ENCODE results near the gene MRGPRF. TPM values are rescaled to one million over a fixed set of nuclear protein-coding genes. Genes with fewer than 3 reads are reported as not detected.

MRGPRF gene
- total RNA-seq, 1 donor from 2014 or later = 0.53 TPM

DNA sequence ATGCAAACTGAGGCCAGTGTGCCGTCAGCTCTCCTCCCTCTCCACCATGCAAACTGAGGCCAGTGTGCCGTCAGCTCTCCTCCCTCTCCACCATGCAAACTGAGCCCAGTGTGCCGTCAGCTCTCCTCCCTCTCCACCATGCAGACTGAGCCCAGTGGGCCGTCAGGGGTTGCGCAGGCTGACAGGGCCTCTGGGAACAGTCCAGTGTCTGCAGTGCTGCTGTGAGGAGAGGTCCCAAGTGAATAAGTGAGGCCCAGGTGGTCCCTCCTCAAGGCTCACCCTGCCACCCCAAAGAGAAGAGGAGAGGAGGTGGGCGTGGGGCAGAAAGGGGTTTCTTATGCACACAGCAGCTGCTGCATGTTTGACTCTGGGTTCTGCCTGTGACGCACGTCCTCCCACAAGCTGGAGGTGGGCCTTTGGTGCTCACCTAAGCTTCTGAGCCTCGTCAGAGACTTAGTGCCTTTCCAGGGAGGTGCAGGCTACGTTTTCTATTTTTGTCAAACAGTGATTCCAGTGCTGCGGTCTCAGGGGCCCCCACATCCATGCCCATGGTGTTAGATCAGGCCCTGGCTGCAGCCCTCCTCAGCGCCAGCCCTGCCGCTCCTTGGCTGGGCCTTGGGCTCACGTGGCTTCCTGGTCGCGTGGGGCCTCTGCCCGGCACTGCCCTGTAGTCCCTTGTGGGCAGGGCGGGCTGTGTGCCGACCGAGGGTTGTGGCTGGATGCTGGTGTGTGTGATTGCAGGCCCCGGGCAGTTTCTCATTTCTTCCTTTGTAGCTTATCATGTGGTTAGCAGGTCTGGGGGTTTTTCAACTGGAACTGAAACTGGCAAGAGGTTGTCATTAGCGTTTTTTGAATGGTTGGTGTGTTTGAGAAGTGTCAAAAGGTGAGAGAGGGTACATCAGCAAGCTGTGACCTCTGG, 42.8 kb upstream of the MRGPRF start:
- no peak for TF ChIP-seq CTCF (IDR thresholded peaks at IDR 0.05; ENCODE audit: insufficient read depth, low read length, severe bottlenecking)
- Histone ChIP-seq H3K27me3 (ENCODE audit: control insufficient read depth, insufficient read depth, low read length) (no peaks in the 10 kb centered on the region), H3K36me3 (ENCODE audit: control insufficient read depth, insufficient read depth, low read length) (peaks cover 3% of the 10 kb centered on the region), H3K4me3 (ENCODE audit: low read depth, low read length) (no peak overlapping the region)
- DNase-seq (ENCODE audit: low read depth) = no peak
- no peak for FAIRE-seq

DNA sequence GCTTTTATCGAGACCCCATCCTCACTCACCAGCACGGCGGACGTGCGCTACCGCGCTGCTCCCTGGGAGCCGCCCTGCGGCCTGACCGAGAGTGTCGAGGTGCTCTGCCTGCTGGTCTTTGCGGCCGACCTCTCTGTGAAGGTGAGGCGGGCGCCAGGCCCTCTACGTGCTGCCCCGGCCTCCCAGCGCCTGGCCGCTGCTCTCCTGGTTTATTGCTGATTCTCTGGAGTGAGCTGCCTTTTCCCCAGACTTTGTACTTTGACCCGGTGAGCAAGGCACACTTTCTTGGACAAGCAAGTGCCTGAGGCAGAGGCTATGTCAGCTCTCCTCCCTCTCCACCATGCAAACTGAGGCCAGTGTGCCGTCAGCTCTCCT, 42.2 kb upstream of the MRGPRF start:
- TF ChIP-seq CTCF (IDR thresholded peaks at IDR 0.05; ENCODE audit: insufficient read depth, low read length, severe bottlenecking) = no peak
- peaks cover 3% of the 10 kb centered on the region for H3K36me3 ChIP-seq (ENCODE audit: control insufficient read depth, insufficient read depth, low read length)
- FAIRE-seq (no peak), DNase-seq (ENCODE audit: low read depth) (no peak)
- H3K27me3 ChIP-seq (ENCODE audit: control insufficient read depth, insufficient read depth, low read length) = no peaks in the 10 kb centered on the region
- no peak overlapping the region for H3K4me3 ChIP-seq (ENCODE audit: low read depth, low read length)

GRCh38 chr11:69054397-69055211, 41.6 kb upstream of the MRGPRF start:
- DNase-seq (ENCODE audit: low read depth) = no peak
- Histone ChIP-seq H3K4me3 (ENCODE audit: low read depth, low read length) (no peak overlapping the region), H3K27me3 (ENCODE audit: control insufficient read depth, insufficient read depth, low read length) (no peaks in the 10 kb centered on the region), H3K36me3 (ENCODE audit: control insufficient read depth, insufficient read depth, low read length) (peaks cover 3% of the 10 kb centered on the region)
- no peak for FAIRE-seq
- TF ChIP-seq CTCF (IDR thresholded peaks at IDR 0.05; ENCODE audit: insufficient read depth, low read length, severe bottlenecking) = no peak

DNA sequence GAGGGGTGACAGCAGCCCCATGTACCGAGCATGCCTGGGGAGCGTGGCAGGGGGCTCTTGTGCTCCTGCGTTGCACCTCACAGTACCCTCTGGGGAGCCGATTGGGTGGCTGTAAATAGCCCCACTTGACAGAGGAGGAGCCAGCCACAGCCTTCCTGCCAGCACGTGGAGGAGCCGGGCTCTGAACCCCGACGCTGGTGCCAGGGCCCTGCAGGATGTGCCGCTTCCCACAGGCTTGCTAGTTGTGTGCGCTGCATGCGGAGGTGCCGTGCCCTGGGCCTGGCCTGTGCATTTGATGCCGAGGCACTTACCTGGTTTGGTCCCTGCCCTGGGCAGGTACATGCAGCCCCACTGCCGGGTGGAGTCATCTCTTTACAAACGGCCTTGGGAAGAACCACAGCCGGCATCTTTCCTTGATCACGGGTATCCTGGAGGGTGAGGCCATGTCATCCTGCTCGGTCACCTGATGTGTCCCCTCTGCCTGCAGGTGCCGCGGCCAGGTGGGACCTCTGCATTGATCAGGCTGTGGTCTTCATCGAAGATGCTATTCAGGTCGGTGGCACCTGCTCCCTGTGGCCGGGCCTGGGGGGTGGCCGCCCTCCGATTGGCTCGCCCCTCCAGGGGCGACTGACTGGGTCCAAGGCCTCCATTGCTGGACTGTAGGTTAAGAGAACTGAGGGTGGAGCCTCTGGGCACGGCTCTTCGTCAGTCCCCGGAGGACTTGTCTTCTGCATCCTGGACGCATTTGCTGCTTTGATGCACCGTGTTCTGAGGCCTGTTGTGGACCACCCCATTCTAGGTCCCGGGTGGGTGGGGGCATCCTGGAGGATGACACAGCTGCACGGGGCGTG, 40.7 kb upstream of the MRGPRF start:
- peaks cover 1% of the 10 kb centered on the region for H3K36me3 ChIP-seq (ENCODE audit: control insufficient read depth, insufficient read depth, low read length)
- H3K4me3 ChIP-seq (ENCODE audit: low read depth, low read length) = no peak overlapping the region
- DNase-seq (ENCODE audit: low read depth) (no peak), FAIRE-seq (no peak)
- TF ChIP-seq CTCF (IDR thresholded peaks at IDR 0.05; ENCODE audit: insufficient read depth, low read length, severe bottlenecking) = no peak
- no peaks in the 10 kb centered on the region for H3K27me3 ChIP-seq (ENCODE audit: control insufficient read depth, insufficient read depth, low read length)

DNA sequence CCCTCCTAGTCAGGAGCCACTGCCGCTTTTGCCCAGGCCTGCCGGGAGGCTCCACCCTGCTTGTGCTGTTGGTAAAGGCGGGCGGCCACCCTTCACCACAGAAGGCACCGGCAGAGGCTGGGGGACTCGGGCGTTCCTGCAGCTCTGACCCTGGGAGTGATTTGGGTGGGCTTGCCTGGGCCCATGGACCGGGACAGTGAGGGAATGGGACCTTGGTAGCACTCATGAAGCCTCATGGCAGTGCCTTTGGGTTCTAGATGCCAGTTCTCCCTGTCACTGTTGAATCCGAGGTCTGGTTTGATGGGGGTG, 40.1 kb upstream of the MRGPRF start:
- DNase-seq (ENCODE audit: low read depth) = no peak
- Histone ChIP-seq H3K4me3 (ENCODE audit: low read depth, low read length) (no peak overlapping the region), H3K36me3 (ENCODE audit: control insufficient read depth, insufficient read depth, low read length) (peaks cover 1% of the 10 kb centered on the region), H3K27me3 (ENCODE audit: control insufficient read depth, insufficient read depth, low read length) (no peaks in the 10 kb centered on the region)
- no peak for TF ChIP-seq CTCF (IDR thresholded peaks at IDR 0.05; ENCODE audit: insufficient read depth, low read length, severe bottlenecking)
- no peak for FAIRE-seq

Data from bronchial epithelial cell (primary cell).